Measurements from ENCODE around the gene MRPS31. TPM values are rescaled to one million over a fixed set of nuclear protein-coding genes. Genes with fewer than 3 reads are reported as not detected.

The MRPS31 gene
- polyA plus RNA-seq, 1 experiment, result 7.6 TPM

DNA sequence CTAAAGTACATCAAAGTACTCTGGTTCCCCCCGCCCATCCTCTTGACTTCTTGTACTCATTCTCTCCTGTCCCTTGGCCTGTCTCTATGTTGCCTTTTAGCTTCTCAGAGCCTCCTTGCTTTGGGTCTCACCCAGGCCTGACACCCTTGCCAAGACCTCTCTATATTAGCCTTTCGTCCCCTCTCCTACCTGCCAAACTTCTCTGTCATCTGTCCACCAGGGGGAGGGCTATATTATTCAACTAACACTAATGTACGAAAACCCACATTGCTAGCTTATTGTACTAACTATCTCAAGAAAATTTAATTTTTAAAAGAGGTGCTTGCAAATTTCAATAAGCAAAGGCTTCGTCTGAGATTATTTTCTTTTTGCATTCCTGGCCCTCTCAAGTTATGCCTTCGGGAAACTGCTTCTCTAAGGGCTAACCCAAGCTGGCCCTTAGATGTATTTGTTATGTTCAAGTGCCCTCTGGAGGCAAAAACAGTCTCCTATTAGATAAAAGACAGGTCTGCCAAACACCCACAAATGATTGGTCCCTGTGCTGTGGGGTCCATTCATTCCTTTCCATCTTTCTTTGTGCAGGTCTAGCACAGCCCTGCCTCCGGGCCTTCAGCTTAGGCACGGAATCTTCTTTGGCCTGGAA lies 6.3 kb upstream of the MRPS31 start:
- H3K36me3 ChIP-seq (ENCODE audit: control insufficient read depth, insufficient read depth, low read length), result no peaks in the 10 kb centered on the region
- no peak for DNase-seq (ENCODE audit: low read depth)
- ChIA-PET CTCF (interaction anchor here (0.6 to 5.4 kb wide), 25 partner anchors 9 to 1721 kb away, joined by 3 to 61 read pairs (median 3); partner anchors contain the start of gene SLC25A15), POLR2A (no interaction called here)
- peak; percentile 61 for TF ChIP-seq CTCF (IDR thresholded peaks at IDR 0.05; ENCODE audit: insufficient read depth, low read depth, low read length)
- no peak overlapping the region for H3K4me3 ChIP-seq (ENCODE audit: low read depth, low read length)
- H3K27me3 ChIP-seq (ENCODE audit: control insufficient read depth, insufficient read depth, low read length), result no peaks in the 10 kb centered on the region

DNA sequence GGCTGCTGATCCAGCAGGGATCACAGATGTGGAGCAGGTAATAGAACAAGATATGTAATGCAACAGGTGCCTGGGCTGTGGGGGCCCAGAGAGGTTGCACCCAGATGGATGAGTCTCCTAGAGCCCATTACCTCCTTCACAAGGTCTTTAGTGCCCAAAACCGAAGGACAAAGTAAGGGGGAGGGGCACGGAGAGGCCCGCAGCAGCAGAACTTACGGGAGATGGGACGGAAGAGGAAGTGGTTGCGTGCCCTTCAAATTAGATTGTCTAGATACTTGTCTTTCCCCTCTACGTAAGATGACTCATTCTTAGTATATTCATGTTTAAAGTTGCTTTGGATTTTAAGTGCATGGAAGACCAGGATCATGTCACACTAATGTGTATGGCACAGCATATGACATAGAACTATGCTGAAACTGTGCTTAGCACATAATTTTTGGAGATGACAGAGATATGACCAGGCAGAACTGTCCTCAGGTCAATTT lies 5.7 kb upstream of the MRPS31 start:
- ChIA-PET POLR2A (no interaction called here), CTCF (interaction anchor here (0.8 to 5.4 kb wide), 18 partner anchors 8 to 1721 kb away, joined by 3 to 61 read pairs (median 4); partner anchors contain the start of gene SLC25A15)
- no peak for TF ChIP-seq CTCF (IDR thresholded peaks at IDR 0.05; ENCODE audit: insufficient read depth, low read depth, low read length)
- Histone ChIP-seq H3K4me3 (ENCODE audit: low read depth, low read length) (no peak overlapping the region), H3K36me3 (ENCODE audit: control insufficient read depth, insufficient read depth, low read length) (no peaks in the 10 kb centered on the region), H3K27me3 (ENCODE audit: control insufficient read depth, insufficient read depth, low read length) (no peaks in the 10 kb centered on the region)
- no peak for DNase-seq (ENCODE audit: low read depth)

GRCh38 chr13:40776232-40776631 lies 5.2 kb upstream of the MRPS31 start:
- no peaks in the 10 kb centered on the region for H3K27me3 ChIP-seq (ENCODE audit: control insufficient read depth, insufficient read depth, low read length)
- DNase-seq (ENCODE audit: low read depth), result no peak
- no peak overlapping the region for H3K4me3 ChIP-seq (ENCODE audit: low read depth, low read length)
- ChIA-PET POLR2A (no interaction called here), CTCF (interaction anchor here (1.1 to 5.4 kb wide), 3 partner anchors 9 to 1093 kb away, joined by 4 to 61 read pairs (median 7); partner anchors contain the start of gene SLC25A15)
- no peak for TF ChIP-seq CTCF (IDR thresholded peaks at IDR 0.05; ENCODE audit: insufficient read depth, low read depth, low read length)
- no peaks in the 10 kb centered on the region for H3K36me3 ChIP-seq (ENCODE audit: control insufficient read depth, insufficient read depth, low read length)

GRCh38 chr13:40774672-40775071 lies 3.7 kb upstream of the MRPS31 start:
- no peak for TF ChIP-seq CTCF (IDR thresholded peaks at IDR 0.05; ENCODE audit: insufficient read depth, low read depth, low read length)
- CTCF ChIA-PET, result interaction anchor here (5.4 kb wide), 1 partner anchor 12 kb away, joined by 61 read pairs; the partner anchor contains the start of gene SLC25A15
- Histone ChIP-seq H3K36me3 (ENCODE audit: control insufficient read depth, insufficient read depth, low read length) (no peaks in the 10 kb centered on the region), H3K4me3 (ENCODE audit: low read depth, low read length) (no peak overlapping the region), H3K27me3 (ENCODE audit: control insufficient read depth, insufficient read depth, low read length) (no peaks in the 10 kb centered on the region)
- POLR2A ChIA-PET, result no interaction called here
- DNase-seq (ENCODE audit: low read depth), result no peak

DNA sequence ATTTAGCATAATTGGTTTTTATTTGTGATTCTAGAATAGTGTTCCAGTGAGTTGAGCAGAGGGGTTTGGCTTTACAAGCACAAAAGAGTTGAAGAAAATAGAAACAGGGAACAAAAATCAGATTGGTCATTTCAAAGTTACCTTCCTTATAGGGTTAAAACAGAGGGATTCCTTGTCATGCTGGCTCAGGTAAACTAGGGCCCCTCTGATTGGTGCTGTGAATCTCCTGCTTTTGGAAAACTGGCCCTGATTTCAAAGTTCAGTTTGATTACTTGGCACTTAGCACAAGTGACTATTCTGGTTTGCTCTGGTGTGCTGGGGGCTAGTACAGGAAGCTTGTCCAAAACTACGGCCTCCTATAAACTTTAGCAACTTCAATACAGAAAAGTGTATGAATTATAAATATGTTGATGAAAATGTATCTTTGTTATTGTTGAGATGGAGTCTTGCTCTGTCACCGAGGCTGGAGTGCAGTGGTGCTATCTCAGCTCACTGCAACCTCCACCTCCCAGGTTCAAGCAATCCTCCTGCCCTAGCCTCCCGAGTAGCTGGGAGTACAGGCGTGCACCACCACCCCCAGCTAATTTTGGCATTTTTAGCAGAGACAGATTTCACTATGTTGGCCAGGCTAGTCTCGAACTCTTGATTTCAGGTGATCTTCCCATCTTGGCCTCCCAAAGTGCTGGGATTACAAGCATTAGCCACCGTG lies 1.9 kb upstream of the MRPS31 start:
- no peak for TF ChIP-seq CTCF (IDR thresholded peaks at IDR 0.05; ENCODE audit: insufficient read depth, low read depth, low read length)
- DNase-seq (ENCODE audit: low read depth), result no peak
- POLR2A ChIA-PET, result no interaction called here
- CTCF ChIA-PET, result interaction anchor here (0.5 kb wide), 1 partner anchor 13 kb away, joined by 3 read pairs; no protein-coding TSS in a partner anchor
- no peaks in the 10 kb centered on the region for H3K36me3 ChIP-seq (ENCODE audit: control insufficient read depth, insufficient read depth, low read length)
- H3K4me3 ChIP-seq (ENCODE audit: low read depth, low read length), result no peak overlapping the region
- H3K27me3 ChIP-seq (ENCODE audit: control insufficient read depth, insufficient read depth, low read length), result no peaks in the 10 kb centered on the region
